Hepatocyte (in vitro differentiated cells): ENCODE results near the gene LGALSL. TPM values are rescaled to one million over a fixed set of nuclear protein-coding genes. Genes with fewer than 3 reads are reported as not detected.
A peak's percentile ranks its signal among the peaks of the same experiment; 100 is the strongest.

Experiments used
- DNase-seq: peaks from one replicate; pipeline ENCODE4 v3.0.0-alpha.2; 2016; ENCODE audit warnings: low spot score
- H2AFZ ChIP-seq: fragments of 200-600 bp; sonication (generic); 2 replicates; pipeline ENCODE4 v1.6.0; 2016; ENCODE audit warnings: antibody characterized with exemption, mild to moderate bottlenecking
- H3K27ac ChIP-seq: fragments of 200-600 bp; sonication (generic); 2 replicates; pipeline ENCODE4 v1.5.1; 2016; ENCODE audit warnings: mild to moderate bottlenecking
- H3K27me3 ChIP-seq: fragments of 200-600 bp; sonication (generic); 2 replicates; pipeline ENCODE4 v1.6.1; 2016
- H3K36me3 ChIP-seq: fragments of 200-600 bp; sonication (generic); replicated peaks from 2 replicates; pipeline ENCODE4 v1.5.1; 2016; ENCODE audit warnings: low read depth; ENCODE audit not compliant: insufficient read depth
- H3K4me1 ChIP-seq: fragments of 200-600 bp; sonication (generic); 2 replicates; pipeline ENCODE4 v1.5.1; 2016; ENCODE audit warnings: mild to moderate bottlenecking, moderate library complexity; ENCODE audit not compliant: insufficient read depth
- H3K4me2 ChIP-seq: fragments of 200-600 bp; sonication (generic); 2 replicates; pipeline ENCODE4 v1.6.0; 2016
- H3K4me3 ChIP-seq: fragments of 200-600 bp; sonication (generic); 2 replicates; pipeline ENCODE4 v1.5.1; 2016; ENCODE audit warnings: mild to moderate bottlenecking
- H3K79me2 ChIP-seq: fragments of 200-600 bp; sonication (generic); 2 replicates; pipeline ENCODE4 v1.6.0; 2017; ENCODE audit warnings: mild to moderate bottlenecking
- H3K9me2 ChIP-seq: fragments of 200-600 bp; sonication (generic); replicated peaks from 2 replicates; pipeline ENCODE4 v1.6.0; 2017; ENCODE audit warnings: mild to moderate bottlenecking; ENCODE audit not compliant: insufficient read depth
- H3K9me3 ChIP-seq: fragments of 200-600 bp; sonication (generic); 2 replicates; pipeline ENCODE4 v1.5.1; 2016; ENCODE audit warnings: low read depth, mild to moderate bottlenecking
- H4K20me1 ChIP-seq: fragments of 200-600 bp; sonication (generic); 2 replicates; pipeline ENCODE4 v1.6.0; 2016; ENCODE audit warnings: mild to moderate bottlenecking; ENCODE audit not compliant: insufficient read depth, poor library complexity, severe bottlenecking
- EZH2 ChIP-seq: fragments of 200-600 bp; sonication (generic); IDR thresholded peaks from 2 replicates; pipeline ENCODE4 v1.6.1; 2016; ENCODE audit warnings: antibody characterized with exemption, mild to moderate bottlenecking, borderline replicate concordance
- EZH2phosphoT487 ChIP-seq: fragments of 200-600 bp; sonication (generic); IDR thresholded peaks from one replicate; pipeline ENCODE4 v1.6.1; 2018; ENCODE audit warnings: antibody characterized with exemption, mild to moderate bottlenecking, low read depth, moderate library complexity; ENCODE audit not compliant: unreplicated experiment, severe bottlenecking
- WGBS: methylation state at CpG from one replicate; pipeline ENCODE4 v1.1.6; 2016; ENCODE audit warnings: low lambda C conversion rate; ENCODE audit errors: missing lambda C conversion rate; 5-methylcytosine and 5-hydroxymethylcytosine counted together
- polyA plus RNA-seq: library from polyadenylated mRNA; unstranded; fragments of >200 nt; fragmentation: Nextera tagmentation; extraction: Ambion mirVana; gene quantifications from 2 replicates; pipeline ENCODE4 v1.2.1, GENCODE V29; 2016
- total RNA-seq: library from RNA; depleted of rRNA; stranded (reverse); fragments of >200 nt; gene quantifications from 2 replicates; pipeline ENCODE4 v1.2.3, GENCODE V29; 2014
- TF ChIP-seq, protein P1 (sequence below): fragments of 200-600 bp; sonication (generic); IDR thresholded peaks from 2 replicates; pipeline ENCODE4 v1.5.1; 2016; ENCODE audit warnings: antibody characterized with exemption, mild to moderate bottlenecking; ENCODE audit not compliant: poor library complexity

Gene LGALSL
- total and polyA plus RNA-seq, 2 experiments from 2014 or later: 30.7 to 44.6 TPM

- Histone ChIP-seq H3K4me3 (no peak overlapping the region), H3K27ac (no peak overlapping the region), H3K79me2 (no peaks in the 10 kb centered on the region), H3K4me1 (peaks cover 3% of the 10 kb centered on the region), H3K4me2 (no peak overlapping the region), H4K20me1 (no peaks in the 10 kb centered on the region), H2AFZ (no peak overlapping the region), H3K27me3 (no peaks in the 10 kb centered on the region), H3K36me3 (no peaks in the 10 kb centered on the region), H3K9me2 (no peaks in the 10 kb centered on the region), H3K9me3 (no peaks in the 10 kb centered on the region)
- DNase-seq: no peak
- WGBS: 80% methylated on average over 3 of the region's 3 CpGs
- TF ChIP-seq EZH2 (no peak), EZH2phosphoT487 (no peak)
- TF ChIP-seq, protein P1, sequence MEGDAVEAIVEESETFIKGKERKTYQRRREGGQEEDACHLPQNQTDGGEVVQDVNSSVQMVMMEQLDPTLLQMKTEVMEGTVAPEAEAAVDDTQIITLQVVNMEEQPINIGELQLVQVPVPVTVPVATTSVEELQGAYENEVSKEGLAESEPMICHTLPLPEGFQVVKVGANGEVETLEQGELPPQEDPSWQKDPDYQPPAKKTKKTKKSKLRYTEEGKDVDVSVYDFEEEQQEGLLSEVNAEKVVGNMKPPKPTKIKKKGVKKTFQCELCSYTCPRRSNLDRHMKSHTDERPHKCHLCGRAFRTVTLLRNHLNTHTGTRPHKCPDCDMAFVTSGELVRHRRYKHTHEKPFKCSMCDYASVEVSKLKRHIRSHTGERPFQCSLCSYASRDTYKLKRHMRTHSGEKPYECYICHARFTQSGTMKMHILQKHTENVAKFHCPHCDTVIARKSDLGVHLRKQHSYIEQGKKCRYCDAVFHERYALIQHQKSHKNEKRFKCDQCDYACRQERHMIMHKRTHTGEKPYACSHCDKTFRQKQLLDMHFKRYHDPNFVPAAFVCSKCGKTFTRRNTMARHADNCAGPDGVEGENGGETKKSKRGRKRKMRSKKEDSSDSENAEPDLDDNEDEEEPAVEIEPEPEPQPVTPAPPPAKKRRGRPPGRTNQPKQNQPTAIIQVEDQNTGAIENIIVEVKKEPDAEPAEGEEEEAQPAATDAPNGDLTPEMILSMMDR: no peak
These were observed 18.9 kb downstream of the LGALSL start for GRCh38 chr2:64472881-64473280.

GRCh38 chr2:64474121-64474571 lies 20.2 kb downstream of the LGALSL start:
- H3K27me3 ChIP-seq: no peaks in the 10 kb centered on the region
- peaks cover 15% of the 10 kb centered on the region for H3K4me1 ChIP-seq
- no peak overlapping the region for H2AFZ ChIP-seq
- H3K79me2 ChIP-seq: no peaks in the 10 kb centered on the region
- H3K4me2 ChIP-seq: no peak overlapping the region
- H4K20me1 ChIP-seq: no peaks in the 10 kb centered on the region
- no peaks in the 10 kb centered on the region for H3K9me2 ChIP-seq
- H3K36me3 ChIP-seq: no peaks in the 10 kb centered on the region
- H3K27ac ChIP-seq: peak overlapping the region; percentile 43
- no peaks in the 10 kb centered on the region for H3K9me3 ChIP-seq
- TF ChIP-seq, protein P1: no peak
- no peak for TF ChIP-seq EZH2
- no peak for TF ChIP-seq EZH2phosphoT487
- WGBS: 85% methylated on average over 4 of the region's 4 CpGs
- H3K4me3 ChIP-seq: no peak overlapping the region
- no peak for DNase-seq

DNA sequence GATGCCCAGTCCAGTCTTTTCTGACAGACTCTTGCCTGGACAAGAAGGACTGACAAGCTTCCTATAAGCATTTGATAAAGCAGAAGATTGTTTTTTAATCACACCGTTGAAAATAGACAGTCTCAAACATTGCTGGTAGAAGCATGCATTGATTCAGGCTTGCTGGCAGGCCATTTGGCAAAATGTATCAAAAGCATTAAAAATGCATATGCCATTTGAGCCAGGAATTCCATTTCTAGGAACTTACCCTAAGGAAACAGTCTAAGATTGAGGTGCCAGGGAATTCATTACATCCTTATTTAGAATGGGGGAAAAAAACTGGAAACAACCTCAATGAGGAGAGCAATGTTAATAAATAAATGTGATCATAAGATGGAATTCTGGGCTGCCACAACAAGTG lies 20.7 kb downstream of the LGALSL start:
- Histone ChIP-seq H4K20me1 (no peaks in the 10 kb centered on the region), H2AFZ (no peak overlapping the region), H3K4me3 (no peak overlapping the region), H3K9me3 (no peaks in the 10 kb centered on the region), H3K4me2 (no peak overlapping the region), H3K27ac (peak overlapping the region; percentile 43), H3K27me3 (no peaks in the 10 kb centered on the region), H3K36me3 (no peaks in the 10 kb centered on the region), H3K79me2 (no peaks in the 10 kb centered on the region), H3K4me1 (peaks cover 20% of the 10 kb centered on the region), H3K9me2 (no peaks in the 10 kb centered on the region)
- TF ChIP-seq EZH2phosphoT487: no peak
- TF ChIP-seq, protein P1: no peak
- TF ChIP-seq EZH2: no peak
- no peak for DNase-seq
- 93% methylated on average over 1 of the region's 1 CpG for WGBS

GRCh38 chr2:64477037-64477436 lies 23.1 kb downstream of the LGALSL start:
- peaks cover 20% of the 10 kb centered on the region for H3K4me1 ChIP-seq
- no peak overlapping the region for H2AFZ ChIP-seq
- H3K4me2 ChIP-seq: no peak overlapping the region
- no peak overlapping the region for H3K27ac ChIP-seq
- no peaks in the 10 kb centered on the region for H3K79me2 ChIP-seq
- H3K27me3 ChIP-seq: no peaks in the 10 kb centered on the region
- H3K9me2 ChIP-seq: no peaks in the 10 kb centered on the region
- DNase-seq: no peak
- WGBS: 87% methylated on average over 1 of the region's 1 CpG
- no peak overlapping the region for H3K4me3 ChIP-seq
- no peaks in the 10 kb centered on the region for H3K9me3 ChIP-seq
- no peaks in the 10 kb centered on the region for H4K20me1 ChIP-seq
- no peaks in the 10 kb centered on the region for H3K36me3 ChIP-seq
- TF ChIP-seq EZH2phosphoT487: no peak
- TF ChIP-seq EZH2: no peak
- TF ChIP-seq, protein P1: no peak
